H1 (cell line): Measurements from ENCODE around the gene RBP5. TPM values are rescaled to one million over a fixed set of nuclear protein-coding genes. Genes with fewer than 3 reads are reported as not detected.

Source experiments
- CTCF ChIA-PET: fragments of 300-600 bp; sonication (Branson Sonifier 250); formaldehyde crosslinking; loops from one replicate; lab custom pipeline; 2021; ENCODE audit not compliant: partially characterized antibody; lab: Charles Lee
- POLR2A ChIA-PET: fragments of 300-600 bp; sonication (Branson Sonifier 250); formaldehyde crosslinking; loops from one replicate; lab custom pipeline; 2021; ENCODE audit warnings: inconsistent platforms; ENCODE audit not compliant: partially characterized antibody; lab: Charles Lee
- DNase-seq, 2 experiments: peaks; one replicate each; pipeline versions ENCODE4 v3.0.0 to v3.0.0-alpha.2; 2010 to 2022; ENCODE audit warnings: low spot score in 2 of 2, low read depth in 1 of 2, mixed read lengths in 1 of 2
- FAIRE-seq: peaks from 2 replicates; lab custom pipeline; 2011; peaks lifted over from hg19 to GRCh38; lab: Jason Lieb, UNC
- H2AFZ ChIP-seq: 2 replicates; pipeline ENCODE4 v1.8.1; 2012; ENCODE audit warnings: low read length, inconsistent platforms
- H2AK5ac ChIP-seq: 2 replicates; pipeline ENCODE4 v1.6.1; 2013; ENCODE audit warnings: low read depth, low read length
- H2BK120ac ChIP-seq: replicated peaks from 2 replicates; pipeline ENCODE3; 2013; ENCODE audit warnings: low read depth, low read length, inconsistent platforms
- H2BK12ac ChIP-seq: 2 replicates; pipeline ENCODE4 v1.6.1; 2013; ENCODE audit warnings: low read depth, low read length
- H2BK15ac ChIP-seq: 2 replicates; pipeline ENCODE4 v1.6.1; 2013; ENCODE audit warnings: low read length
- H2BK20ac ChIP-seq: 2 replicates; pipeline ENCODE4 v1.6.1; 2013; ENCODE audit warnings: low read length
- H2BK5ac ChIP-seq: 2 replicates; pipeline ENCODE4 v1.6.1; 2013; ENCODE audit warnings: low read depth, low read length
- H3K14ac ChIP-seq: 2 replicates; pipeline ENCODE4 v1.6.1; 2013; ENCODE audit warnings: inconsistent platforms; ENCODE audit not compliant: insufficient read length
- H3K18ac ChIP-seq: 2 replicates; pipeline ENCODE4 v1.6.1; 2013; ENCODE audit warnings: low read length; ENCODE audit errors: extremely low read depth
- H3K23ac ChIP-seq: 2 replicates; pipeline ENCODE4 v1.6.1; 2013; ENCODE audit warnings: inconsistent platforms; ENCODE audit not compliant: insufficient read length
- H3K23me2 ChIP-seq: 2 replicates; pipeline ENCODE4 v1.6.1; 2013; ENCODE audit warnings: low read depth, low read length
- H3K27ac ChIP-seq: 2 replicates; pipeline ENCODE4 v1.6.1; 2011; ENCODE audit warnings: low read depth, low read length, inconsistent platforms
- H3K27me3 ChIP-seq, 4 experiments: replicated peaks in 1 of 4; 1 replicate in 1 of 4; 2 replicates in 3 of 4; pipeline versions ENCODE4 v1.6.1 to v1.8.1; 2011 to 2013; ENCODE audit warnings: low read length in 3 of 4, mild to moderate bottlenecking in 3 of 4, inconsistent platforms in 2 of 4, mixed read lengths in 2 of 4, moderate library complexity in 1 of 4; ENCODE audit not compliant: control insufficient read depth in 3 of 4, insufficient read depth in 3 of 4; ENCODE audit errors: extremely low read depth in 1 of 4
- H3K36me3 ChIP-seq, 4 experiments: 2 replicates each; pipeline versions ENCODE4 v1.6.1 to v1.8.1; 2011 to 2013; ENCODE audit warnings: mild to moderate bottlenecking in 4 of 4, low read length in 3 of 4, moderate library complexity in 2 of 4, control low read depth in 1 of 4, inconsistent platforms in 1 of 4; ENCODE audit not compliant: insufficient read depth in 4 of 4, control insufficient read depth in 2 of 4
- H3K4ac ChIP-seq: replicated peaks from 2 replicates; pipeline ENCODE3; 2013; ENCODE audit warnings: low read length, low read depth, mixed read lengths, inconsistent platforms; ENCODE audit not compliant: insufficient read length
- H3K4me1 ChIP-seq, 4 experiments: replicated peaks in 1 of 4; 1 replicate in 1 of 4; 2 replicates in 3 of 4; pipeline versions ENCODE4 v1.6.1 to v1.8.1; 2011 to 2013; ENCODE audit warnings: low read length in 3 of 4, inconsistent platforms in 2 of 4, mixed read lengths in 1 of 4; ENCODE audit not compliant: insufficient read depth in 4 of 4, control insufficient read depth in 3 of 4
- H3K4me2 ChIP-seq, 2 experiments: 2 replicates each; pipeline versions ENCODE4 v1.6.1 to v1.8.1; 2011 to 2013; ENCODE audit warnings: low read depth in 2 of 2, low read length in 2 of 2, control low read depth in 1 of 2, inconsistent platforms in 1 of 2, mild to moderate bottlenecking in 1 of 2; ENCODE audit not compliant: insufficient read depth in 1 of 2
- H3K4me3 ChIP-seq, 4 experiments: fragments of 200-600, 300-600 bp in 1 of 4; sonication (generic), shearing (Covaris generic), sonication (Bioruptor Twin) in 1 of 4; 2 replicates each; pipeline versions ENCODE4 v1.5.1 to v1.8.1; 2011 to 2016; ENCODE audit warnings: low read length in 4 of 4, low read depth in 3 of 4, control low read depth in 2 of 4, inconsistent platforms in 2 of 4, mild to moderate bottlenecking in 2 of 4, mixed read lengths in 1 of 4, moderate library complexity in 1 of 4; ENCODE audit not compliant: insufficient read depth in 2 of 4; ENCODE audit errors: extremely low read depth in 1 of 4
- H3K56ac ChIP-seq: replicated peaks from 2 replicates; pipeline ENCODE3; 2013; ENCODE audit warnings: low read depth, mild to moderate bottlenecking, mixed read lengths, low read length, inconsistent platforms; ENCODE audit not compliant: insufficient read length
- H3K79me1 ChIP-seq: 2 replicates; pipeline ENCODE4 v1.6.1; 2013; ENCODE audit warnings: low read depth, low read length, control low read depth
- H3K79me2 ChIP-seq, 2 experiments: 2 replicates each; pipeline versions ENCODE4 v1.6.1 to v1.8.1; 2012 to 2013; ENCODE audit warnings: low read length in 2 of 2, mild to moderate bottlenecking in 2 of 2, inconsistent platforms in 1 of 2; ENCODE audit not compliant: insufficient read depth in 2 of 2, control insufficient read depth in 1 of 2
- H3K9ac ChIP-seq, 4 experiments: replicated peaks in 1 of 4; 1 replicate in 1 of 4; 2 replicates in 3 of 4; pipeline versions ENCODE4 v1.6.1 to v1.8.1; 2011 to 2013; ENCODE audit warnings: low read depth in 3 of 4, low read length in 3 of 4, control low read depth in 2 of 4, mild to moderate bottlenecking in 2 of 4, moderate library complexity in 2 of 4, inconsistent platforms in 1 of 4; ENCODE audit errors: extremely low read depth in 1 of 4
- H3K9me3 ChIP-seq, 2 experiments: 2 replicates each; pipeline versions ENCODE4 v1.6.1 to v1.8.1; 2012 to 2013; ENCODE audit warnings: mild to moderate bottlenecking in 2 of 2, moderate library complexity in 2 of 2, control low read depth in 1 of 2, inconsistent platforms in 1 of 2, low read depth in 1 of 2, low read length in 1 of 2, mixed read lengths in 1 of 2; ENCODE audit not compliant: insufficient read depth in 2 of 2
- H4K20me1 ChIP-seq, 2 experiments: replicated peaks in 1 of 2; 2 replicates each; pipeline versions ENCODE3 to v1.8.1; 2011 to 2013; ENCODE audit warnings: inconsistent platforms in 2 of 2, low read length in 2 of 2, mild to moderate bottlenecking in 1 of 2; ENCODE audit not compliant: insufficient read depth in 2 of 2, control insufficient read depth in 1 of 2
- H4K5ac ChIP-seq: 2 replicates; pipeline ENCODE4 v1.6.1; 2013; ENCODE audit warnings: low read length, low read depth, mixed read lengths, inconsistent platforms; ENCODE audit not compliant: insufficient read length
- H4K8ac ChIP-seq: 2 replicates; pipeline ENCODE4 v1.8.0; 2013; ENCODE audit warnings: mild to moderate bottlenecking, moderate library complexity, low read length, inconsistent platforms; ENCODE audit not compliant: insufficient read depth; ENCODE audit errors: extremely low read depth
- H4K91ac ChIP-seq: replicated peaks from 2 replicates; pipeline ENCODE3; 2013; ENCODE audit warnings: low read length, mixed read lengths, inconsistent platforms; ENCODE audit not compliant: insufficient read length
- TBP ChIP-seq: IDR thresholded peaks from 2 replicates; pipeline ENCODE4 v1.6.1; 2011; ENCODE audit warnings: low read depth, low read length, improper control_type of control experiment
- WGBS, 2 experiments: shearing (Covaris generic) in 1 of 2; methylation state at CpG; one replicate each; pipeline versions ENCODE4 v1.1.6 to v1.1.7; 2013 to 2015; ENCODE audit warnings: low lambda C conversion rate in 2 of 2, mixed read lengths in 2 of 2, inconsistent platforms in 1 of 2, low coverage in 1 of 2, missing lambda C conversion rate in 1 of 2; ENCODE audit not compliant: insufficient replicate concordance in 2 of 2, insufficient coverage in 1 of 2, insufficient read length in 1 of 2; ENCODE audit errors: extremely low coverage in 1 of 2, missing lambda C conversion rate in 1 of 2; 5-methylcytosine and 5-hydroxymethylcytosine counted together
- polyA plus RNA-seq, 7 experiments: library from polyadenylated mRNA; depleted of rRNA in 3 of 7; stranded (reverse) in 5 of 7; unstranded in 2 of 7; fragments of >200 nt in 5 of 7; fragments of 200-250 nt in 2 of 7; gene quantifications; 1 replicate in 5 of 7; 2 replicates in 1 of 7; 4 replicates in 1 of 7; pipeline versions ENCODE4 v1.2.1 to v1.2.3, GENCODE V29; 2011 to 2013; ENCODE audit warnings: missing spikeins in 2 of 7, mixed read lengths in 2 of 7
- total RNA-seq: library from RNA; stranded (reverse); fragmentation: NEBNext Ultra II Directional; extraction: Animal tissue kit (Norgen Biotek cat#: 25700); gene quantifications from 2 replicates; pipeline ENCODE4 v1.2.1, GENCODE V29; 2021

Gene RBP5
- total and polyA plus RNA-seq, 2 of the 8 experiments (the other 6 are each of a cell fraction or from before 2014, with no cell fraction given): 1.2 to 1.9 TPM

DNA sequence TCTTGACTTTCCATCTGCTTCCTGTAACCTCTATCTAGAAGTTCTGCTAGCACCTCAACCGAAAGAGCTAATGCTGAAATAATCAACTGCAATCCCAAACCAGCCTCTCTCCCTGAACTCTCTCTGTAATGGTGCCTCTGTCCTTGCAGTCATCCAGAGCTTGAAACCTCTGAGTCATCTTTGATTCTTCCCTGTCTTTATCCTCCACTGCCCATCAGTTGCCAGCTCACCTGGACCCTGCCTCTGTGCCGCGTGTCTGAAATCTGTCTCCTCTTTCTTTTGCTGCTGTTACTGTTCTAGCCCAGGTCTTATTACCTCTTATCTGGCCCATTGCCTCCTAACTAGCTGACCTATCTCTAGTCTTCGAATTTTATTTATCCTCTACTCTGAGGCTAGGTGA, 17.0 kb upstream of the RBP5 start:
- H2BK12ac ChIP-seq: no peak overlapping the region
- no peak overlapping the region for H3K18ac ChIP-seq
- H3K56ac ChIP-seq: no peak overlapping the region
- H4K20me1 ChIP-seq: peaks cover 0 to 2% of the 10 kb centered on the region in 2 experiments
- H3K9ac ChIP-seq: no peak overlapping the region
- H3K23me2 ChIP-seq: no peaks in the 10 kb centered on the region
- CTCF ChIA-PET: interaction anchor here (0.7 to 9.8 kb wide), 29 partner anchors 8 to 199 kb away, joined by 3 to 151 read pairs (median 6); partner anchors contain the start of genes C1RL, C1S, PEX5 and RBP5
- no peak overlapping the region for H3K4me3 ChIP-seq
- peaks cover 0 to 11% (median 0%) of the 10 kb centered on the region in 4 experiments; a peak in 3 of 8 replicates for H3K36me3 ChIP-seq
- H2BK120ac ChIP-seq: no peak overlapping the region
- no peak overlapping the region for H3K14ac ChIP-seq
- no peaks in the 10 kb centered on the region for H3K27me3 ChIP-seq
- FAIRE-seq: no peak
- no peak overlapping the region for H2BK5ac ChIP-seq
- H4K91ac ChIP-seq: no peak overlapping the region
- peaks cover 0 to 3% of the 10 kb centered on the region in 2 experiments; a peak in 1 of 4 replicates for H3K9me3 ChIP-seq
- no peak for TF ChIP-seq TBP
- H3K4ac ChIP-seq: no peak overlapping the region
- no peaks in the 10 kb centered on the region for H3K4me1 ChIP-seq
- H3K23ac ChIP-seq: no peak overlapping the region
- H3K79me1 ChIP-seq: no peaks in the 10 kb centered on the region
- H3K79me2 ChIP-seq: no peaks in the 10 kb centered on the region
- H2BK15ac ChIP-seq: no peak overlapping the region
- H4K5ac ChIP-seq: no peak overlapping the region
- POLR2A ChIA-PET: no interaction called here
- H4K8ac ChIP-seq: no peak overlapping the region
- H3K27ac ChIP-seq: no peak overlapping the region
- no peak overlapping the region for H2BK20ac ChIP-seq
- no peak for DNase-seq
- WGBS, 2 experiments: 69% methylated on average over 4 of the region's 4 CpGs; no CpG with 5 or more reads in 1 of the 2 experiments
- no peak overlapping the region for H2AFZ ChIP-seq
- no peak overlapping the region for H2AK5ac ChIP-seq
- H3K4me2 ChIP-seq: no peak overlapping the region
